ENCODE data around the gene TTLL8.

Gene TTLL8

GRCh38 chr22:50018608-50019285 is 39.4 kb downstream of the TTLL8 start:
- no peaks in the 10 kb centered on the region for H3K4me1 ChIP-seq (ENCODE audit: control insufficient read depth in 2 of 2, insufficient read depth in 2 of 2, low read length in 2 of 2)
- H3K9ac ChIP-seq (ENCODE audit: low read depth in 1 of 2, low read length in 2 of 2) = no peak overlapping the region
- no peaks in the 10 kb centered on the region for H3K9me3 ChIP-seq (ENCODE audit: control insufficient read depth in 2 of 2, low read length in 2 of 2)
- no peak overlapping the region for H3K4me3 ChIP-seq (ENCODE audit: low read length in 2 of 2)
- no peak overlapping the region for H3K27ac ChIP-seq (ENCODE audit: low read depth in 2 of 2, low read length in 2 of 2)
- no peaks in the 10 kb centered on the region for H3K36me3 ChIP-seq (ENCODE audit: control insufficient read depth in 2 of 2, insufficient read depth in 2 of 2, low read length in 2 of 2)
- H3K27me3 ChIP-seq (ENCODE audit: control insufficient read depth in 2 of 2, insufficient read depth in 2 of 2, low read length in 2 of 2) = peaks cover 17 to 32% of the 10 kb centered on the region in 2 donors

- Histone ChIP-seq H3K9ac (ENCODE audit: low read depth in 1 of 2, low read length in 2 of 2) (no peak overlapping the region), H3K9me3 (ENCODE audit: control insufficient read depth in 2 of 2, low read length in 2 of 2) (no peaks in the 10 kb centered on the region), H3K4me1 (ENCODE audit: control insufficient read depth in 2 of 2, insufficient read depth in 2 of 2, low read length in 2 of 2) (no peaks in the 10 kb centered on the region), H3K27ac (ENCODE audit: low read depth in 2 of 2, low read length in 2 of 2) (no peak overlapping the region), H3K4me3 (ENCODE audit: low read length in 2 of 2) (no peak overlapping the region), H3K27me3 (ENCODE audit: control insufficient read depth in 2 of 2, insufficient read depth in 2 of 2, low read length in 2 of 2) (peaks cover 21 to 39% of the 10 kb centered on the region in 2 donors), H3K36me3 (ENCODE audit: control insufficient read depth in 2 of 2, insufficient read depth in 2 of 2, low read length in 2 of 2) (no peaks in the 10 kb centered on the region)
Observed at GRCh38 chr22:50017701-50018224, 40.3 kb downstream of the TTLL8 start.

- Histone ChIP-seq H3K4me1 (ENCODE audit: control insufficient read depth in 2 of 2, insufficient read depth in 2 of 2, low read length in 2 of 2) (no peaks in the 10 kb centered on the region), H3K4me3 (ENCODE audit: low read length in 2 of 2) (no peak overlapping the region), H3K36me3 (ENCODE audit: control insufficient read depth in 2 of 2, insufficient read depth in 2 of 2, low read length in 2 of 2) (no peaks in the 10 kb centered on the region), H3K9me3 (ENCODE audit: control insufficient read depth in 2 of 2, low read length in 2 of 2) (no peaks in the 10 kb centered on the region), H3K9ac (ENCODE audit: low read depth in 1 of 2, low read length in 2 of 2) (no peak overlapping the region), H3K27me3 (ENCODE audit: control insufficient read depth in 2 of 2, insufficient read depth in 2 of 2, low read length in 2 of 2) (peaks cover 26 to 38% of the 10 kb centered on the region in 2 donors), H3K27ac (ENCODE audit: low read depth in 2 of 2, low read length in 2 of 2) (no peak overlapping the region)
Observed at GRCh38 chr22:50016988-50017700, 41.0 kb downstream of the TTLL8 start.

GRCh38 chr22:50016308-50016987 is 41.6 kb downstream of the TTLL8 start:
- Histone ChIP-seq H3K9ac (ENCODE audit: low read depth in 1 of 2, low read length in 2 of 2) (no peak overlapping the region), H3K27ac (ENCODE audit: low read depth in 2 of 2, low read length in 2 of 2) (no peak overlapping the region), H3K4me3 (ENCODE audit: low read length in 2 of 2) (no peak overlapping the region), H3K9me3 (ENCODE audit: control insufficient read depth in 2 of 2, low read length in 2 of 2) (no peaks in the 10 kb centered on the region), H3K36me3 (ENCODE audit: control insufficient read depth in 2 of 2, insufficient read depth in 2 of 2, low read length in 2 of 2) (no peaks in the 10 kb centered on the region), H3K27me3 (ENCODE audit: control insufficient read depth in 2 of 2, insufficient read depth in 2 of 2, low read length in 2 of 2) (peaks cover 32 to 41% of the 10 kb centered on the region in 2 donors), H3K4me1 (ENCODE audit: control insufficient read depth in 2 of 2, insufficient read depth in 2 of 2, low read length in 2 of 2) (no peaks in the 10 kb centered on the region)

GRCh38 chr22:50015451-50016307 is 42.4 kb downstream of the TTLL8 start:
- H3K27ac ChIP-seq (ENCODE audit: low read depth in 2 of 2, low read length in 2 of 2) = no peak overlapping the region
- H3K27me3 ChIP-seq (ENCODE audit: control insufficient read depth in 2 of 2, insufficient read depth in 2 of 2, low read length in 2 of 2) = peaks cover 32 to 44% of the 10 kb centered on the region in 2 donors

GRCh38 chr22:50014655-50015401 is 43.3 kb downstream of the TTLL8 start:
- Histone ChIP-seq H3K27me3 (ENCODE audit: control insufficient read depth in 2 of 2, insufficient read depth in 2 of 2, low read length in 2 of 2) (peaks cover 32 to 50% of the 10 kb centered on the region in 2 donors), H3K4me1 (ENCODE audit: control insufficient read depth in 2 of 2, insufficient read depth in 2 of 2, low read length in 2 of 2) (no peaks in the 10 kb centered on the region), H3K27ac (ENCODE audit: low read depth in 2 of 2, low read length in 2 of 2) (no peak overlapping the region), H3K9me3 (ENCODE audit: control insufficient read depth in 2 of 2, low read length in 2 of 2) (no peaks in the 10 kb centered on the region), H3K4me3 (ENCODE audit: low read length in 2 of 2) (no peak overlapping the region), H3K9ac (ENCODE audit: low read depth in 1 of 2, low read length in 2 of 2) (no peak overlapping the region), H3K36me3 (ENCODE audit: control insufficient read depth in 2 of 2, insufficient read depth in 2 of 2, low read length in 2 of 2) (no peaks in the 10 kb centered on the region)

More at GRCh38 chr22:50015451-50016307, 42.4 kb downstream of the TTLL8 start:
- no peaks in the 10 kb centered on the region for H3K9me3 ChIP-seq (ENCODE audit: control insufficient read depth in 2 of 2, low read length in 2 of 2)
- H3K9ac ChIP-seq (ENCODE audit: low read depth in 1 of 2, low read length in 2 of 2) = no peak overlapping the region
- no peaks in the 10 kb centered on the region for H3K4me1 ChIP-seq (ENCODE audit: control insufficient read depth in 2 of 2, insufficient read depth in 2 of 2, low read length in 2 of 2)
- H3K4me3 ChIP-seq (ENCODE audit: low read length in 2 of 2) = no peak overlapping the region
- no peaks in the 10 kb centered on the region for H3K36me3 ChIP-seq (ENCODE audit: control insufficient read depth in 2 of 2, insufficient read depth in 2 of 2, low read length in 2 of 2)

- Histone ChIP-seq H3K36me3 (ENCODE audit: control insufficient read depth in 2 of 2, insufficient read depth in 2 of 2, low read length in 2 of 2) (no peaks in the 10 kb centered on the region), H3K9me3 (ENCODE audit: control insufficient read depth in 2 of 2, low read length in 2 of 2) (no peaks in the 10 kb centered on the region), H3K27ac (ENCODE audit: low read depth in 2 of 2, low read length in 2 of 2) (no peak overlapping the region), H3K4me3 (ENCODE audit: low read length in 2 of 2) (no peak overlapping the region), H3K27me3 (ENCODE audit: control insufficient read depth in 2 of 2, insufficient read depth in 2 of 2, low read length in 2 of 2) (peaks cover 27 to 47% of the 10 kb centered on the region in 2 donors), H3K4me1 (ENCODE audit: control insufficient read depth in 2 of 2, insufficient read depth in 2 of 2, low read length in 2 of 2) (no peaks in the 10 kb centered on the region), H3K9ac (ENCODE audit: low read depth in 1 of 2, low read length in 2 of 2) (no peak overlapping the region)
Observed at GRCh38 chr22:50014053-50014501, 44.0 kb downstream of the TTLL8 start.

GRCh38 chr22:50012211-50013181 is 45.6 kb downstream of the TTLL8 start, which contains the start of gene IL17REL:
Gene IL17REL, minus strand, starts transcription at chr22:50012765. Its CDS starts 119 bp downstream, at chr22:50012646.
- Histone ChIP-seq H3K9ac (ENCODE audit: low read depth in 1 of 2, low read length in 2 of 2) (no peak within 1 kb of the TSS), H3K27me3 (ENCODE audit: control insufficient read depth in 2 of 2, insufficient read depth in 2 of 2, low read length in 2 of 2) (peaks cover 26 to 47% of the 10 kb centered on the region in 2 donors), H3K4me1 (ENCODE audit: control insufficient read depth in 2 of 2, insufficient read depth in 2 of 2, low read length in 2 of 2) (no peaks in the 10 kb centered on the region), H3K9me3 (ENCODE audit: control insufficient read depth in 2 of 2, low read length in 2 of 2) (no peaks in the 10 kb centered on the region), H3K36me3 (ENCODE audit: control insufficient read depth in 2 of 2, insufficient read depth in 2 of 2, low read length in 2 of 2) (no peaks in the 10 kb centered on the region), H3K27ac (ENCODE audit: low read depth in 2 of 2, low read length in 2 of 2) (no peak within 1 kb of the TSS), H3K4me3 (ENCODE audit: low read length in 2 of 2) (no peak within 1 kb of the TSS)
